Lower lobe of right lung (tissue), 2 donors: ENCODE results near the gene ACTL7B. TPM values are rescaled to one million over a fixed set of nuclear protein-coding genes. Genes with fewer than 3 reads are reported as not detected.
A peak's percentile ranks its signal among the peaks of the same experiment; 100 is the strongest.

Experiments
- ATAC-seq, 2 donors: fragments of 200-7000 bp; cut with Tn5 transposase; one replicate each; pipeline ENCODE4 v1.9.1; 2020 to 2022; ENCODE audit warnings: mild to moderate bottlenecking in 2 of 2, moderate library complexity in 2 of 2
- DNase-seq: peaks from one replicate; pipeline ENCODE4 v3.0.0-alpha.2; 2020
- H3K27ac ChIP-seq: fragments of 200-600 bp; one replicate; pipeline ENCODE4 v1.8.0; 2022
- H3K27me3 ChIP-seq: fragments of 200-600 bp; one replicate; pipeline ENCODE4 v1.8.0; 2022; ENCODE audit warnings: low read depth
- H3K36me3 ChIP-seq: fragments of 200-600 bp; one replicate; pipeline ENCODE4 v1.8.0; 2022; ENCODE audit warnings: mild to moderate bottlenecking
- H3K4me1 ChIP-seq: fragments of 200-600 bp; one replicate; pipeline ENCODE4 v1.8.0; 2022
- H3K4me3 ChIP-seq: fragments of 200-600 bp; one replicate; pipeline ENCODE4 v1.8.0; 2022; ENCODE audit warnings: mild to moderate bottlenecking
- H3K9me3 ChIP-seq: fragments of 200-600 bp; one replicate; pipeline ENCODE4 v1.8.0; 2022
- CTCF ChIP-seq: fragments of 200-600 bp; IDR thresholded peaks from one replicate; pipeline ENCODE4 v1.8.0; 2022; ENCODE audit warnings: antibody characterized with exemption, mild to moderate bottlenecking
- intact Hi-C: fragments of 100-400 bp; cut with DNase I; formaldehyde crosslinking; loops from one replicate; pipeline ENCODE4 v1.11.0; 2022
- total RNA-seq: library from RNA; stranded (reverse); fragmentation: NEBNext Ultra II Directional; extraction: Animal tissue kit (Norgen Biotek cat#: 25700); gene quantifications from one replicate; pipeline ENCODE4 v1.2.1, GENCODE V29; 2021
- donor health status: DM: no; HTN: yes; CAD: no; lungs with severe emphysema.

ACTL7B gene
- total RNA-seq, 1 donor from 2014 or later = not detected

- H3K27me3 ChIP-seq = no peaks in the 10 kb centered on the region
- peaks cover 96% of the 10 kb centered on the region for H3K36me3 ChIP-seq
- DNase-seq (no peak), ATAC-seq (no peak)
- TF ChIP-seq CTCF = no peak
- H3K9me3 ChIP-seq = no peaks in the 10 kb centered on the region
- no peaks in the 10 kb centered on the region for H3K4me1 ChIP-seq
- no peak overlapping the region for H3K4me3 ChIP-seq
- intact Hi-C loops = no loop called here
- no peak overlapping the region for H3K27ac ChIP-seq
These were observed 20.6 kb upstream of the ACTL7B start for GRCh38 chr9:108876425-108876824.

GRCh38 chr9:108874058-108874788 lies 18.4 kb upstream of the ACTL7B start:
- intact Hi-C loops = no loop called here
- ATAC-seq (no peak), DNase-seq (no peak)
- TF ChIP-seq CTCF = no peak
- Histone ChIP-seq H3K4me1 (no peaks in the 10 kb centered on the region), H3K27ac (no peak overlapping the region), H3K36me3 (peaks cover 94% of the 10 kb centered on the region), H3K4me3 (no peak overlapping the region), H3K9me3 (no peaks in the 10 kb centered on the region), H3K27me3 (no peaks in the 10 kb centered on the region)

- Histone ChIP-seq H3K27me3 (no peaks in the 10 kb centered on the region), H3K9me3 (no peaks in the 10 kb centered on the region), H3K4me1 (no peaks in the 10 kb centered on the region), H3K27ac (no peak overlapping the region), H3K4me3 (no peak overlapping the region), H3K36me3 (peaks cover 60% of the 10 kb centered on the region)
- ATAC-seq (peak; percentile 67 to 79), DNase-seq (no peak)
- intact Hi-C loops = no loop called here
- TF ChIP-seq CTCF = no peak
These were observed 13.4 kb upstream of the ACTL7B start for GRCh38 chr9:108869092-108869725.

GRCh38 chr9:108867829-108868228 lies 12.0 kb upstream of the ACTL7B start:
- no peaks in the 10 kb centered on the region for H3K9me3 ChIP-seq
- H3K27me3 ChIP-seq = no peaks in the 10 kb centered on the region
- intact Hi-C loops = no loop called here
- peaks cover 47% of the 10 kb centered on the region for H3K36me3 ChIP-seq
- no peak overlapping the region for H3K27ac ChIP-seq
- DNase-seq (no peak), ATAC-seq (no peak)
- H3K4me3 ChIP-seq = no peak overlapping the region
- TF ChIP-seq CTCF = no peak
- no peaks in the 10 kb centered on the region for H3K4me1 ChIP-seq

- ATAC-seq = no peak
- Histone ChIP-seq H3K27ac (no peak overlapping the region), H3K4me3 (no peak overlapping the region), H3K27me3 (no peaks in the 10 kb centered on the region), H3K4me1 (no peaks in the 10 kb centered on the region), H3K9me3 (no peaks in the 10 kb centered on the region), H3K36me3 (peaks cover 39% of the 10 kb centered on the region)
- intact Hi-C loops = no loop called here
- no peak for DNase-seq
- TF ChIP-seq CTCF = no peak
These were observed 11.3 kb upstream of the ACTL7B start for GRCh38 chr9:108867116-108867515.
